GM12873 (cell line): ENCODE results near the gene PRICKLE1.

ENCODE experiments used
- CTCF ChIP-seq: IDR thresholded peaks from 2 replicates; pipeline ENCODE4 v1.5.1; 2012; ENCODE audit warnings: low read depth, mild to moderate bottlenecking, moderate library complexity, low read length, control low read depth; ENCODE audit not compliant: insufficient read depth; ENCODE audit errors: missing control alignments

Gene PRICKLE1

GRCh38 chr12:42473130-42473529 lies 116.4 kb downstream of the PRICKLE1 start:
- no peak for TF ChIP-seq CTCF

- TF ChIP-seq CTCF = no peak
These were observed 117.2 kb downstream of the PRICKLE1 start for GRCh38 chr12:42472376-42472775.

- TF ChIP-seq CTCF = no peak
These were observed 120.0 kb downstream of the PRICKLE1 start for GRCh38 chr12:42469355-42470175.

- no peak for TF ChIP-seq CTCF
These were observed 120.6 kb downstream of the PRICKLE1 start for GRCh38 chr12:42468921-42469320.

- TF ChIP-seq CTCF = no peak
These were observed 121.2 kb downstream of the PRICKLE1 start for GRCh38 chr12:42468341-42468821.

GRCh38 chr12:42463671-42464070 lies 125.9 kb downstream of the PRICKLE1 start:
- TF ChIP-seq CTCF = no peak

GRCh38 chr12:42462486-42462885 lies 127.1 kb downstream of the PRICKLE1 start:
- TF ChIP-seq CTCF = no peak
